Fibroblast of lung (primary cell): ENCODE data around the gene AKR7A3. TPM values are rescaled to one million over a fixed set of nuclear protein-coding genes. Genes with fewer than 3 reads are reported as not detected.

Experiments
- DNase-seq, 2 donors: peaks; one replicate each; pipeline versions ENCODE4 v3.0.0 to v3.0.0-alpha.2; 2010; ENCODE audit warnings: low read depth in 2 of 2
- H2AFZ ChIP-seq: 2 replicates; pipeline ENCODE4 v1.5.1; 2012; ENCODE audit warnings: low read length, control low read depth, inconsistent platforms
- H3K27ac ChIP-seq: 2 replicates; pipeline ENCODE4 v1.5.1; 2011; ENCODE audit warnings: low read length, control low read depth; ENCODE audit not compliant: insufficient read depth
- H3K27me3 ChIP-seq: 2 replicates; pipeline ENCODE4 v1.5.1; 2011; ENCODE audit warnings: mild to moderate bottlenecking, low read length; ENCODE audit not compliant: control insufficient read depth, insufficient read depth
- H3K36me3 ChIP-seq: 2 replicates; pipeline ENCODE4 v1.5.1; 2011; ENCODE audit warnings: low read length; ENCODE audit not compliant: control insufficient read depth, insufficient read depth
- H3K4me1 ChIP-seq: 2 replicates; pipeline ENCODE4 v1.5.1; 2011; ENCODE audit warnings: low read length; ENCODE audit not compliant: control insufficient read depth, insufficient read depth; ENCODE audit errors: extremely low read depth
- H3K4me2 ChIP-seq: 2 replicates; pipeline ENCODE4 v1.5.1; 2011; ENCODE audit warnings: low read length, control low read depth; ENCODE audit not compliant: insufficient read depth; ENCODE audit errors: extremely low read depth
- H3K4me3 ChIP-seq, 4 experiments: fragments of 200-600 bp in 1 of 4; sonication (generic) in 1 of 4; replicated peaks in 1 of 4; 2 replicates each; pipeline ENCODE4 v1.5.1; 2011 to 2016; ENCODE audit warnings: low read length in 4 of 4, low read depth in 3 of 4, mild to moderate bottlenecking in 3 of 4, control low read depth in 2 of 4, inconsistent platforms in 1 of 4, mixed read lengths in 1 of 4; ENCODE audit not compliant: insufficient read depth in 1 of 4; ENCODE audit errors: control extremely low read depth in 1 of 4
- H3K79me2 ChIP-seq: 2 replicates; pipeline ENCODE4 v1.5.1; 2012; ENCODE audit warnings: mild to moderate bottlenecking, low read length, inconsistent platforms; ENCODE audit not compliant: control insufficient read depth, insufficient read depth
- H3K9ac ChIP-seq: 2 replicates; pipeline ENCODE4 v1.5.1; 2011; ENCODE audit warnings: mild to moderate bottlenecking, low read length, control low read depth; ENCODE audit not compliant: insufficient read depth
- H3K9me3 ChIP-seq: 2 replicates; pipeline ENCODE4 v1.5.1; 2012; ENCODE audit warnings: low read depth, low read length; ENCODE audit not compliant: control insufficient read depth, insufficient read depth
- H4K20me1 ChIP-seq: 2 replicates; pipeline ENCODE4 v1.5.1; 2011; ENCODE audit warnings: low read length; ENCODE audit not compliant: control insufficient read depth, insufficient read depth; ENCODE audit errors: extremely low read depth
- EZH2 ChIP-seq: IDR thresholded peaks from 2 replicates; pipeline ENCODE4 v1.5.1; 2012; ENCODE audit warnings: low read length, control low read depth, mild to moderate bottlenecking; ENCODE audit errors: missing control alignments
- polyA plus RNA-seq, 2 donors: library from polyadenylated mRNA; depleted of rRNA in 1 of 2; stranded (reverse) in 1 of 2; unstranded in 1 of 2; fragments of >200 nt; gene quantifications; 2 replicates each; pipeline ENCODE4 v1.2.1, GENCODE V29; 2011 to 2012; ENCODE audit warnings: missing spikeins in 1 of 2
- total RNA-seq: library from RNA; depleted of rRNA; stranded (reverse); fragments of >200 nt; gene quantifications from 2 replicates; pipeline ENCODE4 v1.2.1, GENCODE V29; 2014
- TF ChIP-seq, protein P1 (sequence below), 2 donors: IDR thresholded peaks in 1 of 2; conservative IDR thresholded peaks in 1 of 2; 1 replicate in 1 of 2; 2 replicates in 1 of 2; pipeline ENCODE4 v1.5.1; 2011 to 2012; ENCODE audit warnings: low read length in 2 of 2, control low read depth in 1 of 2, inconsistent platforms in 1 of 2, low read depth in 1 of 2, mild to moderate bottlenecking in 1 of 2

AKR7A3 gene
- total and polyA plus RNA-seq, 2 donors (not counting 1 experiment from before 2014, with no cell fraction given) = 0.12 to 0.33 TPM

DNA sequence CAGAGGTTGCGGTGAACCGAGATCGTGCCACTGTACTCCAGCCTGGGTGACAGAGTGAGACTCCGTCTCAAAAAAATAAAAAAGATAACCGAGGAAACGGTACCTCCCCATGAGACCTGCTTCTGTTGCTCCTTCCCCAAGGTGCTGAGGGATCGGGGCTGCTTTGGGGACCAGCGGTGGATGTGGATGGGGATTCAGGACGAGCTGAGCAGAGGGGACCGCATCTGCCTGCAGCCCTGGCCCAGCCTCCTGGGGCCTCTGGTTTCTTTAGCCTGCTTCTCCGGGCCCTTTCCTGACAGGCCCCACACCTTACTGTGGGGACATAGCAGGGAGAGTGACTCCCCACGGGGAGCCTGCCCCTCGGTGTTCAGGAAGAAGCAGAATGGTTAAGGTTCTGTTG is 40.6 kb upstream of the AKR7A3 start:
- no peaks in the 10 kb centered on the region for H3K4me1 ChIP-seq
- H3K79me2 ChIP-seq = no peaks in the 10 kb centered on the region
- H2AFZ ChIP-seq = no peak overlapping the region
- H3K4me3 ChIP-seq = no peak overlapping the region
- H3K27ac ChIP-seq = no peak overlapping the region
- no peak overlapping the region for H3K4me2 ChIP-seq
- no peak overlapping the region for H3K9ac ChIP-seq
- no peaks in the 10 kb centered on the region for H4K20me1 ChIP-seq
- peaks cover 16% of the 10 kb centered on the region for H3K36me3 ChIP-seq
- no peak for TF ChIP-seq EZH2
- TF ChIP-seq, protein P1, sequence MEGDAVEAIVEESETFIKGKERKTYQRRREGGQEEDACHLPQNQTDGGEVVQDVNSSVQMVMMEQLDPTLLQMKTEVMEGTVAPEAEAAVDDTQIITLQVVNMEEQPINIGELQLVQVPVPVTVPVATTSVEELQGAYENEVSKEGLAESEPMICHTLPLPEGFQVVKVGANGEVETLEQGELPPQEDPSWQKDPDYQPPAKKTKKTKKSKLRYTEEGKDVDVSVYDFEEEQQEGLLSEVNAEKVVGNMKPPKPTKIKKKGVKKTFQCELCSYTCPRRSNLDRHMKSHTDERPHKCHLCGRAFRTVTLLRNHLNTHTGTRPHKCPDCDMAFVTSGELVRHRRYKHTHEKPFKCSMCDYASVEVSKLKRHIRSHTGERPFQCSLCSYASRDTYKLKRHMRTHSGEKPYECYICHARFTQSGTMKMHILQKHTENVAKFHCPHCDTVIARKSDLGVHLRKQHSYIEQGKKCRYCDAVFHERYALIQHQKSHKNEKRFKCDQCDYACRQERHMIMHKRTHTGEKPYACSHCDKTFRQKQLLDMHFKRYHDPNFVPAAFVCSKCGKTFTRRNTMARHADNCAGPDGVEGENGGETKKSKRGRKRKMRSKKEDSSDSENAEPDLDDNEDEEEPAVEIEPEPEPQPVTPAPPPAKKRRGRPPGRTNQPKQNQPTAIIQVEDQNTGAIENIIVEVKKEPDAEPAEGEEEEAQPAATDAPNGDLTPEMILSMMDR (conservative IDR thresholded peaks at IDR 0.05 in 1 of 2, IDR thresholded peaks at IDR 0.05 in 1 of 2; ENCODE audit: low read depth in 1 of 2, low read length in 2 of 2) = no peak
- DNase-seq = no peak
- H3K9me3 ChIP-seq = no peaks in the 10 kb centered on the region
- H3K27me3 ChIP-seq = no peaks in the 10 kb centered on the region

DNA sequence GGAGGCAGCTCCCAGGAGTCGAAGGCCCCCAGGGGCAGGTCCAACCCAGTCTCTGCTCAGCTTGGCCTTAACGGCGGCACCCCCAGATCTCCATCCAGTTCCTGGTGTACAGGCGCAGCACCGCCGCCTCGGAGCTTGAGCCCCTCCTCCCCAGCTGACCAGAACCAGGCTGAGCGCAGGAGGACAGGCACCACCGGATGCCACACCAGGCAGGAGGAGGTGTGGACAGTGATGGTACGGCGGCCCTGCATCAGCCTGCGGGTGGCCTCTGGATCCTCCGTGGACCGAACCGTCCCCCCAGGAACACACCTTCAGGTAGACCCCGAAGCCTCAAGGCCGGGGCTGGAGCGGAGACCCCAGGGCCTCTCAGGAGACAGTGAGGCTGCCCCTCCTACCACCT is 39.9 kb upstream of the AKR7A3 start:
- Histone ChIP-seq H3K4me1 (no peaks in the 10 kb centered on the region), H3K79me2 (no peaks in the 10 kb centered on the region), H3K9ac (no peak overlapping the region), H3K4me2 (no peak overlapping the region), H3K27me3 (no peaks in the 10 kb centered on the region), H3K4me3 (no peak overlapping the region), H3K27ac (no peak overlapping the region), H2AFZ (no peak overlapping the region), H4K20me1 (no peaks in the 10 kb centered on the region), H3K36me3 (peaks cover 14% of the 10 kb centered on the region), H3K9me3 (no peaks in the 10 kb centered on the region)
- TF ChIP-seq, protein P1 (conservative IDR thresholded peaks at IDR 0.05 in 1 of 2, IDR thresholded peaks at IDR 0.05 in 1 of 2; ENCODE audit: low read depth in 1 of 2, low read length in 2 of 2) = no peak
- TF ChIP-seq EZH2 = no peak
- no peak for DNase-seq

DNA sequence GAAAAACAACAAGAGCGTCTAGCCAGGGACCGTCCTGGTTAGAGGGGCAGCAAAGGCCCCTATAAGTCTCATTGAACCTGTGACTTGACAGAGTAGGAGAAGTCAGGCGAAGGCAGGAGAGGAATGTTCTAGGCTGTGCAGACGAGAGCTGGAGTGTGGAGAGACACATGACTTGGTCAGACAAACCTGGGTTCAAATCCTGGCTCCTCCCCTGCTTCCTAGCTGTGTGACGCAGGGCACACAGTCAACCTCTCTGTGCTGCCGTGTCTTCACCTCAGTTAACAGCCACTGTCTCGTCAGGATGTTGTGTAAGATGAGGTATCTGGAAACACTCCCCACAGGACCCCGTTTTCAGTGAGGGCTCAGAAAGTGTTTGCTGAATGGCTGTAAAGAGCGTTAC is 39.2 kb upstream of the AKR7A3 start:
- Histone ChIP-seq H3K4me1 (no peaks in the 10 kb centered on the region), H3K4me2 (no peak overlapping the region), H2AFZ (no peak overlapping the region), H3K9ac (no peak overlapping the region), H4K20me1 (no peaks in the 10 kb centered on the region), H3K4me3 (no peak overlapping the region), H3K27me3 (no peaks in the 10 kb centered on the region), H3K36me3 (peaks cover 14% of the 10 kb centered on the region), H3K9me3 (no peaks in the 10 kb centered on the region), H3K79me2 (no peaks in the 10 kb centered on the region), H3K27ac (no peak overlapping the region)
- TF ChIP-seq, protein P1 (conservative IDR thresholded peaks at IDR 0.05 in 1 of 2, IDR thresholded peaks at IDR 0.05 in 1 of 2; ENCODE audit: low read depth in 1 of 2, low read length in 2 of 2) = no peak
- TF ChIP-seq EZH2 = no peak
- no peak for DNase-seq
